Measurements from ENCODE around the gene ANO3.

ANO3 gene

GRCh38 chr11:26687351-26687750, 355.4 kb downstream of the ANO3 start:
- no peak overlapping the region for H2AFZ ChIP-seq (ENCODE audit: low read depth, low read length, severe bottlenecking)
- H4K20me1 ChIP-seq (ENCODE audit: low read depth, low read length) = no peaks in the 10 kb centered on the region
- no peaks in the 10 kb centered on the region for H3K27me3 ChIP-seq (ENCODE audit: low read length)
- TF ChIP-seq, protein P1, sequence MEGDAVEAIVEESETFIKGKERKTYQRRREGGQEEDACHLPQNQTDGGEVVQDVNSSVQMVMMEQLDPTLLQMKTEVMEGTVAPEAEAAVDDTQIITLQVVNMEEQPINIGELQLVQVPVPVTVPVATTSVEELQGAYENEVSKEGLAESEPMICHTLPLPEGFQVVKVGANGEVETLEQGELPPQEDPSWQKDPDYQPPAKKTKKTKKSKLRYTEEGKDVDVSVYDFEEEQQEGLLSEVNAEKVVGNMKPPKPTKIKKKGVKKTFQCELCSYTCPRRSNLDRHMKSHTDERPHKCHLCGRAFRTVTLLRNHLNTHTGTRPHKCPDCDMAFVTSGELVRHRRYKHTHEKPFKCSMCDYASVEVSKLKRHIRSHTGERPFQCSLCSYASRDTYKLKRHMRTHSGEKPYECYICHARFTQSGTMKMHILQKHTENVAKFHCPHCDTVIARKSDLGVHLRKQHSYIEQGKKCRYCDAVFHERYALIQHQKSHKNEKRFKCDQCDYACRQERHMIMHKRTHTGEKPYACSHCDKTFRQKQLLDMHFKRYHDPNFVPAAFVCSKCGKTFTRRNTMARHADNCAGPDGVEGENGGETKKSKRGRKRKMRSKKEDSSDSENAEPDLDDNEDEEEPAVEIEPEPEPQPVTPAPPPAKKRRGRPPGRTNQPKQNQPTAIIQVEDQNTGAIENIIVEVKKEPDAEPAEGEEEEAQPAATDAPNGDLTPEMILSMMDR (IDR thresholded peaks at IDR 0.05; ENCODE audit: insufficient read depth, low read length, poor library complexity, severe bottlenecking) = no peak
- no peak for TF ChIP-seq EZH2phosphoT487 (conservative IDR thresholded peaks at IDR 0.05; ENCODE audit: low read length)
- no peaks in the 10 kb centered on the region for H3K36me3 ChIP-seq (ENCODE audit: low read length)
- no peak overlapping the region for H3K4me3 ChIP-seq (ENCODE audit: insufficient read depth, low read length, poor library complexity, severe bottlenecking)
- no peak overlapping the region for H3K4me2 ChIP-seq (ENCODE audit: low read depth, low read length, poor library complexity, severe bottlenecking)
- H3K79me2 ChIP-seq (ENCODE audit: insufficient read depth, low read length) = no peaks in the 10 kb centered on the region
- no peak overlapping the region for H3K27ac ChIP-seq (ENCODE audit: low read depth, low read length)
- H3K9me3 ChIP-seq (ENCODE audit: insufficient read depth, low read length) = no peaks in the 10 kb centered on the region
- H3K9me2 ChIP-seq (replicated peaks; ENCODE audit: insufficient read depth, low read length) = no peaks in the 10 kb centered on the region
- no peak overlapping the region for H3K9ac ChIP-seq (ENCODE audit: low read length)
- no peaks in the 10 kb centered on the region for H3F3A ChIP-seq (ENCODE audit: insufficient read depth)

DNA sequence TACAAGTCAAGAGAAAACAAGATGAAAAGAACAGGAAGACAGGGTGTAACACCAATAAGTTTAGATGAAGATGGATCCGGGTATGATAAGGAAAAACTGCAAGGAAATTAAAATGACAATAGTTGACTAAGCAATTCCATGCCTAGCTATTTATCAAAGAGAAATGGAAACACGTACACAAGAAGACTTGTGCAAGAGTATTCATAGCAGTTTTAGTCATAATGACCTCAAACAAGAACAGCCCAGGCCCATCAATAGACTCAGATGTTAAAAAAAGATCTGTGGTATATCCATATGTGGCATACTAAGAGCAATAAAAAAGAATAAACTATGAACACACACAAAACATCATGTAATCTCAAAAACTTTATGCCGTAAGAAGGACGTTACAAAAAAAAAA, 356.8 kb downstream of the ANO3 start:
- Histone ChIP-seq H3K9me3 (ENCODE audit: insufficient read depth, low read length) (no peaks in the 10 kb centered on the region), H3K27me3 (ENCODE audit: low read length) (no peaks in the 10 kb centered on the region), H3F3A (ENCODE audit: insufficient read depth) (no peaks in the 10 kb centered on the region), H3K4me3 (ENCODE audit: insufficient read depth, low read length, poor library complexity, severe bottlenecking) (no peak overlapping the region), H3K27ac (ENCODE audit: low read depth, low read length) (no peak overlapping the region), H4K20me1 (ENCODE audit: low read depth, low read length) (no peaks in the 10 kb centered on the region), H3K4me2 (ENCODE audit: low read depth, low read length, poor library complexity, severe bottlenecking) (no peak overlapping the region), H3K36me3 (ENCODE audit: low read length) (no peaks in the 10 kb centered on the region), H3K9ac (ENCODE audit: low read length) (no peak overlapping the region), H2AFZ (ENCODE audit: low read depth, low read length, severe bottlenecking) (no peak overlapping the region), H3K79me2 (ENCODE audit: insufficient read depth, low read length) (no peaks in the 10 kb centered on the region), H3K9me2 (replicated peaks; ENCODE audit: insufficient read depth, low read length) (no peaks in the 10 kb centered on the region)
- TF ChIP-seq, protein P1 (IDR thresholded peaks at IDR 0.05; ENCODE audit: insufficient read depth, low read length, poor library complexity, severe bottlenecking) = no peak
- no peak for TF ChIP-seq EZH2phosphoT487 (conservative IDR thresholded peaks at IDR 0.05; ENCODE audit: low read length)

GRCh38 chr11:26696330-26696729, 364.4 kb downstream of the ANO3 start:
- Histone ChIP-seq H3K9me3 (ENCODE audit: insufficient read depth, low read length) (no peaks in the 10 kb centered on the region), H3K79me2 (ENCODE audit: insufficient read depth, low read length) (no peaks in the 10 kb centered on the region), H3K4me2 (ENCODE audit: low read depth, low read length, poor library complexity, severe bottlenecking) (no peak overlapping the region), H3K9ac (ENCODE audit: low read length) (no peak overlapping the region), H4K20me1 (ENCODE audit: low read depth, low read length) (no peaks in the 10 kb centered on the region), H3K36me3 (ENCODE audit: low read length) (no peaks in the 10 kb centered on the region), H3K27me3 (ENCODE audit: low read length) (no peaks in the 10 kb centered on the region), H2AFZ (ENCODE audit: low read depth, low read length, severe bottlenecking) (no peak overlapping the region), H3K4me3 (ENCODE audit: insufficient read depth, low read length, poor library complexity, severe bottlenecking) (no peak overlapping the region), H3F3A (ENCODE audit: insufficient read depth) (no peaks in the 10 kb centered on the region), H3K27ac (ENCODE audit: low read depth, low read length) (no peak overlapping the region), H3K9me2 (replicated peaks; ENCODE audit: insufficient read depth, low read length) (no peaks in the 10 kb centered on the region)
- no peak for TF ChIP-seq EZH2phosphoT487 (conservative IDR thresholded peaks at IDR 0.05; ENCODE audit: low read length)
- TF ChIP-seq, protein P1 (IDR thresholded peaks at IDR 0.05; ENCODE audit: insufficient read depth, low read length, poor library complexity, severe bottlenecking) = no peak
